H9 (cell line): ENCODE data around the gene MATK. TPM values are rescaled to one million over a fixed set of nuclear protein-coding genes. Genes with fewer than 3 reads are reported as not detected.

Source experiments
- DNase-seq: peaks from one replicate; pipeline ENCODE4 v3.0.0-alpha.2; 2017
- H2AFZ ChIP-seq: one replicate; pipeline ENCODE4 v1.6.1; 2013; ENCODE audit warnings: mild to moderate bottlenecking, low read length, control low read depth, moderate library complexity
- H2AK5ac ChIP-seq: 2 replicates; pipeline ENCODE4 v1.6.1; 2013; ENCODE audit warnings: low read length, control low read depth, mixed read lengths; ENCODE audit not compliant: insufficient read length
- H2BK120ac ChIP-seq: one replicate; pipeline ENCODE4 v1.6.1; 2013; ENCODE audit warnings: low read depth, mild to moderate bottlenecking, low read length, control low read depth, inconsistent platforms; ENCODE audit not compliant: poor library complexity, severe bottlenecking
- H2BK12ac ChIP-seq: 2 replicates; pipeline ENCODE4 v1.6.1; 2013; ENCODE audit warnings: low read length, control low read depth, mixed read lengths, low read depth; ENCODE audit not compliant: insufficient read length
- H2BK15ac ChIP-seq: 2 replicates; pipeline ENCODE4 v1.6.1; 2013; ENCODE audit warnings: low read depth, low read length, control low read depth
- H2BK20ac ChIP-seq: one replicate; pipeline ENCODE4 v1.6.1; 2013; ENCODE audit warnings: low read depth, mild to moderate bottlenecking, low read length, control low read depth, inconsistent platforms; ENCODE audit not compliant: poor library complexity, severe bottlenecking
- H2BK5ac ChIP-seq: 2 replicates; pipeline ENCODE4 v1.6.1; 2013; ENCODE audit warnings: low read length, control low read depth, mixed read lengths; ENCODE audit not compliant: insufficient read length
- H3K14ac ChIP-seq: 2 replicates; pipeline ENCODE4 v1.6.1; 2013; ENCODE audit warnings: low read length, control low read depth; ENCODE audit not compliant: insufficient read depth
- H3K18ac ChIP-seq: 2 replicates; pipeline ENCODE4 v1.6.1; 2013; ENCODE audit warnings: low read depth, mild to moderate bottlenecking, mixed read lengths, low read length, control low read depth; ENCODE audit not compliant: insufficient read length
- H3K23ac ChIP-seq: 2 replicates; pipeline ENCODE4 v1.6.1; 2013; ENCODE audit warnings: low read length, control low read depth, mixed read lengths, low read depth; ENCODE audit not compliant: insufficient read length
- H3K23me2 ChIP-seq: 2 replicates; pipeline ENCODE4 v1.6.1; 2013; ENCODE audit warnings: low read depth, mild to moderate bottlenecking, mixed read lengths, low read length, control low read depth; ENCODE audit not compliant: insufficient read length, poor library complexity, severe bottlenecking
- H3K27ac ChIP-seq: 2 replicates; pipeline ENCODE4 v1.5.1; 2013; ENCODE audit warnings: low read length, control low read depth, mixed read lengths, low read depth; ENCODE audit not compliant: insufficient read length
- H3K27me3 ChIP-seq: 2 replicates; pipeline ENCODE4 v1.6.1; 2013; ENCODE audit warnings: low read length, control low read depth, inconsistent platforms; ENCODE audit not compliant: insufficient read depth
- H3K4ac ChIP-seq: 2 replicates; pipeline ENCODE4 v1.6.1; 2013; ENCODE audit warnings: low read depth, mild to moderate bottlenecking, control low read depth, inconsistent platforms, low read length, moderate library complexity
- H3K4me1 ChIP-seq: 2 replicates; pipeline ENCODE4 v1.6.1; 2013; ENCODE audit warnings: low read length, control low read depth, inconsistent platforms; ENCODE audit not compliant: insufficient read depth
- H3K4me2 ChIP-seq: 2 replicates; pipeline ENCODE4 v1.6.1; 2013; ENCODE audit warnings: low read length, control low read depth, mixed read lengths; ENCODE audit not compliant: insufficient read length, insufficient read depth
- H3K56ac ChIP-seq: 2 replicates; pipeline ENCODE4 v1.6.1; 2013; ENCODE audit warnings: low read depth, mild to moderate bottlenecking, mixed read lengths, low read length, control low read depth; ENCODE audit not compliant: insufficient read length
- H3K79me1 ChIP-seq: 2 replicates; pipeline ENCODE4 v1.6.1; 2013; ENCODE audit warnings: low read depth, mild to moderate bottlenecking, moderate library complexity, low read length, control low read depth, inconsistent platforms; ENCODE audit not compliant: insufficient read depth, poor library complexity, severe bottlenecking
- H3K79me2 ChIP-seq: 2 replicates; pipeline ENCODE4 v1.6.1; 2013; ENCODE audit warnings: low read length, control low read depth, inconsistent platforms; ENCODE audit not compliant: insufficient read depth
- H3K9ac ChIP-seq: 2 replicates; pipeline ENCODE4 v1.6.1; 2013; ENCODE audit warnings: low read length, control low read depth, mixed read lengths; ENCODE audit not compliant: insufficient read length; ENCODE audit errors: extremely low read depth
- H3K9me3 ChIP-seq: one replicate; pipeline ENCODE4 v1.6.1; 2013; ENCODE audit warnings: low read depth, low read length, inconsistent platforms; ENCODE audit not compliant: control insufficient read depth
- H3T11ph ChIP-seq: one replicate; pipeline ENCODE4 v1.6.1; 2013; ENCODE audit warnings: mild to moderate bottlenecking, low read length, control low read depth, inconsistent platforms
- H4K20me1 ChIP-seq: one replicate; pipeline ENCODE4 v1.6.1; 2013; ENCODE audit not compliant: control insufficient read depth, insufficient read length, insufficient read depth
- H4K5ac ChIP-seq: 2 replicates; pipeline ENCODE4 v1.6.1; 2013; ENCODE audit warnings: low read depth, mild to moderate bottlenecking, mixed read lengths, low read length, control low read depth; ENCODE audit not compliant: insufficient read length
- H4K8ac ChIP-seq: replicated peaks from 2 replicates; pipeline ENCODE4 v1.6.1; 2013; ENCODE audit warnings: low read length, control low read depth, mixed read lengths, low read depth; ENCODE audit not compliant: insufficient read length
- H4K91ac ChIP-seq: 2 replicates; pipeline ENCODE4 v1.6.1; 2013; ENCODE audit warnings: low read depth, mild to moderate bottlenecking, moderate library complexity, mixed read lengths, low read length, control low read depth; ENCODE audit not compliant: insufficient read length
- H3K27ac Mint-ChIP-seq, 3 experiments: 2 replicates in 2 of 3; 3 replicates in 1 of 3; pipeline ENCODE4 v1.8.0; 2020 to 2021; ENCODE audit warnings: mixed read lengths in 3 of 3, mild to moderate bottlenecking in 1 of 3, moderate library complexity in 1 of 3
- H3K27me3 Mint-ChIP-seq: 2 replicates; pipeline ENCODE4 v1.8.0; 2021; ENCODE audit warnings: low read depth, mild to moderate bottlenecking, moderate library complexity, mixed read lengths
- H3K36me3 Mint-ChIP-seq, 3 experiments: 2 replicates in 2 of 3; 3 replicates in 1 of 3; pipeline ENCODE4 v1.8.0; 2020 to 2021; ENCODE audit warnings: low read depth in 3 of 3, mixed read lengths in 3 of 3; ENCODE audit not compliant: insufficient read depth in 1 of 3
- H3K4me1 Mint-ChIP-seq, 2 experiments: 2 replicates each; pipeline ENCODE4 v1.8.0; 2020; ENCODE audit warnings: mixed read lengths in 2 of 2
- H3K4me3 Mint-ChIP-seq, 2 experiments: 2 replicates in 1 of 2; 3 replicates in 1 of 2; pipeline ENCODE4 v1.8.0; 2020 to 2021; ENCODE audit warnings: mild to moderate bottlenecking in 2 of 2, mixed read lengths in 2 of 2, moderate library complexity in 1 of 2
- H3K9me3 Mint-ChIP-seq, 2 experiments: 2 replicates in 1 of 2; 3 replicates in 1 of 2; pipeline ENCODE4 v1.8.0; 2020; ENCODE audit warnings: mild to moderate bottlenecking in 2 of 2, mixed read lengths in 2 of 2, moderate library complexity in 1 of 2
- WGBS: extraction: QIAGEN DNeasy Blood & Tissue Kit; methylation state at CpG from one replicate; pipeline ENCODE4 v1.1.7; 2013; ENCODE audit warnings: missing lambda C conversion rate, low lambda C conversion rate, mixed read lengths; ENCODE audit not compliant: insufficient read length; ENCODE audit errors: extremely low coverage; 5-methylcytosine and 5-hydroxymethylcytosine counted together
- total RNA-seq: library from RNA; stranded (reverse); gene quantifications from 2 replicates; pipeline ENCODE4 v1.2.1, GENCODE V29; 2021
- TF ChIP-seq, protein P1 (sequence below): fragments of 200-600 bp; sonication (generic); conservative IDR thresholded peaks from 3 replicates; pipeline ENCODE4 v1.8.0; 2021; ENCODE audit warnings: antibody characterized with exemption, mild to moderate bottlenecking

Gene MATK
- total RNA-seq, 1 experiment from 2014 or later: 13.5 TPM

DNA sequence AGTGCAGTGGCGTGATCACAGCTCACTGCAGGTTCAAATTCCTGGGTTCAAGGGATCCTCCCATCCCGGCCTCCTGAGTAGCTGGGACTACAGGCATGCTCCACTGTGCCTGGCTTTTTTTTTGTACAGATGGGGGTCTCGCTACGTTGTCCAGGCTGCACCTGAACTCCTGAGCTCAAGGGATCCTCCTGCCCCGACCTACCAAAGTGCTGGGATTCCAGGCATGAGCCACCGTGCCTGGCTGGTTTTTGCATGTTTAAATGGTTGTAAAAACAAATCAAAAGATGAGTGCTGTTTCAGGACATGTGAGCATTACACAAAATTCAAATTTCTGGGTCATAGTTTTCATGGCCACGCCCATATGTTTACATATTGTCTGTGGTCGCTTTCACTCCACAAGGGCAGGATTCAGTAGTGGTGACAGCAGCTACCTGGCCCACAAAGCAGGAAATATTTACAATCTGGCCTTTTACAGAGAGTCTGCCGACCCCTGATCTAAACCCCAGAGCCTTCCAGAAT is 5.3 kb downstream of the MATK start:
- H3K27ac ChIP-seq: no peak overlapping the region
- no peak overlapping the region for H3T11ph ChIP-seq
- Mint-ChIP-seq H3K27me3 (peaks cover 34% of the 10 kb centered on the region), H3K27ac (no peak overlapping the region), H3K4me3 (no peak overlapping the region), H3K9me3 (peaks cover 21 to 23% of the 10 kb centered on the region in 2 experiments), H3K36me3 (peaks cover 21 to 24% (median 21%) of the 10 kb centered on the region in 3 experiments), H3K4me1 (peaks cover 2 to 5% of the 10 kb centered on the region in 2 experiments; a peak in 2 of 4 replicates)
- peaks cover 2% of the 10 kb centered on the region; the same call in 1 of the 2 replicates for H3K27me3 ChIP-seq
- H3K14ac ChIP-seq: no peak overlapping the region
- no peak overlapping the region for H2BK12ac ChIP-seq
- H2BK120ac ChIP-seq: no peak overlapping the region
- peaks cover 19% of the 10 kb centered on the region for H3K9me3 ChIP-seq
- no peak overlapping the region for H2BK15ac ChIP-seq
- H3K4me1 ChIP-seq: no peaks in the 10 kb centered on the region
- no peak overlapping the region for H3K9ac ChIP-seq
- no peaks in the 10 kb centered on the region for H3K23me2 ChIP-seq
- no peak overlapping the region for H3K18ac ChIP-seq
- no peak overlapping the region for H3K23ac ChIP-seq
- no peak overlapping the region for H2BK20ac ChIP-seq
- no peak for DNase-seq
- no peak overlapping the region for H3K56ac ChIP-seq
- H3K79me1 ChIP-seq: no peaks in the 10 kb centered on the region
- H2AFZ ChIP-seq: no peak overlapping the region
- H3K4ac ChIP-seq: no peak overlapping the region
- no peak overlapping the region for H4K91ac ChIP-seq
- no peak overlapping the region for H4K8ac ChIP-seq
- H2BK5ac ChIP-seq: no peak overlapping the region
- H3K79me2 ChIP-seq: no peaks in the 10 kb centered on the region
- no peak overlapping the region for H4K5ac ChIP-seq
- H3K4me2 ChIP-seq: no peak overlapping the region
- no peak overlapping the region for H2AK5ac ChIP-seq
- H4K20me1 ChIP-seq: no peaks in the 10 kb centered on the region
- TF ChIP-seq, protein P1, sequence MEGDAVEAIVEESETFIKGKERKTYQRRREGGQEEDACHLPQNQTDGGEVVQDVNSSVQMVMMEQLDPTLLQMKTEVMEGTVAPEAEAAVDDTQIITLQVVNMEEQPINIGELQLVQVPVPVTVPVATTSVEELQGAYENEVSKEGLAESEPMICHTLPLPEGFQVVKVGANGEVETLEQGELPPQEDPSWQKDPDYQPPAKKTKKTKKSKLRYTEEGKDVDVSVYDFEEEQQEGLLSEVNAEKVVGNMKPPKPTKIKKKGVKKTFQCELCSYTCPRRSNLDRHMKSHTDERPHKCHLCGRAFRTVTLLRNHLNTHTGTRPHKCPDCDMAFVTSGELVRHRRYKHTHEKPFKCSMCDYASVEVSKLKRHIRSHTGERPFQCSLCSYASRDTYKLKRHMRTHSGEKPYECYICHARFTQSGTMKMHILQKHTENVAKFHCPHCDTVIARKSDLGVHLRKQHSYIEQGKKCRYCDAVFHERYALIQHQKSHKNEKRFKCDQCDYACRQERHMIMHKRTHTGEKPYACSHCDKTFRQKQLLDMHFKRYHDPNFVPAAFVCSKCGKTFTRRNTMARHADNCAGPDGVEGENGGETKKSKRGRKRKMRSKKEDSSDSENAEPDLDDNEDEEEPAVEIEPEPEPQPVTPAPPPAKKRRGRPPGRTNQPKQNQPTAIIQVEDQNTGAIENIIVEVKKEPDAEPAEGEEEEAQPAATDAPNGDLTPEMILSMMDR: no peak
- no CpG with 5 or more reads among the region's 9 CpGs for WGBS
